Measurements from ENCODE around the gene PLS1. TPM values are rescaled to one million over a fixed set of nuclear protein-coding genes. Genes with fewer than 3 reads are reported as not detected.

The PLS1 gene
- total RNA-seq, 1 experiment from 2014 or later, result 38.8 TPM

GRCh38 chr3:142601713-142602112, 5.5 kb downstream of the PLS1 start:
- Histone ChIP-seq H3K9ac (ENCODE audit: low read length) (no peak overlapping the region), H4K20me1 (ENCODE audit: insufficient read depth) (no peaks in the 10 kb centered on the region), H3K4me2 (ENCODE audit: low read length) (no peak overlapping the region), H3K4me1 (ENCODE audit: control insufficient read depth in 1 of 2, insufficient read depth in 2 of 2, low read length in 2 of 2) (peaks cover 11 to 17% of the 10 kb centered on the region in 2 experiments; a peak in 3 of 4 replicates), H3K27ac (ENCODE audit: low read depth, low read length) (no peak overlapping the region), H3K9me3 (ENCODE audit: control insufficient read depth in 1 of 2, insufficient read depth in 1 of 2, low read depth in 1 of 2, low read length in 2 of 2) (no peaks in the 10 kb centered on the region), H3K27me3 (ENCODE audit: insufficient read depth, low read length) (no peaks in the 10 kb centered on the region), H3K36me3 (ENCODE audit: control insufficient read depth in 1 of 2, insufficient read depth in 2 of 2, low read length in 2 of 2) (no peaks in the 10 kb centered on the region), H3K79me2 (ENCODE audit: insufficient read depth, low read length) (peaks cover 19% of the 10 kb centered on the region; the same call in 1 of the 2 replicates), H3K4me3 (replicated peaks in 1 of 2; ENCODE audit: low read depth in 1 of 2, low read length in 2 of 2) (no peak overlapping the region), H3K9me2 (ENCODE audit: insufficient read depth) (no peaks in the 10 kb centered on the region), H2AFZ (ENCODE audit: low read depth, low read length, poor library complexity, severe bottlenecking) (no peak overlapping the region)
- ATAC-seq, result no peak
- intact Hi-C loops (cut with micrococcal nuclease), result no loop called here
- no peak for DNase-seq (ENCODE audit: low read depth, low spot score)
- ChIA-PET POLR2A (no interaction called here), CTCF (no interaction called here), RAD21 (ENCODE audit: low non-redundant PET in 1 of 2, low total read pairs in 2 of 2, uncharacterized antibody in 2 of 2, unreplicated experiment in 2 of 2) (no interaction called here)
- BruUV-seq (replicated peaks), result no TSS peak
- TF ChIP-seq TCF7L2 (IDR thresholded peaks at IDR 0.05; ENCODE audit: borderline replicate concordance, extremely low read depth, insufficient read depth, insufficient read length) (no peak), RAD21 (IDR thresholded peaks at IDR 0.05; ENCODE audit: low read depth) (no peak), YY1 (IDR thresholded peaks at IDR 0.05; ENCODE audit: extremely low read depth, insufficient replicate concordance, low read depth, low read length) (no peak), CEBPB (IDR thresholded peaks at IDR 0.05; ENCODE audit: low read depth) (no peak), SP1 (IDR thresholded peaks at IDR 0.05; ENCODE audit: low read depth) (no peak), EZH2 (IDR thresholded peaks at IDR 0.05) (no peak), ZNF274 (IDR thresholded peaks at IDR 0.05; ENCODE audit: low read depth, low read length) (no peak), ZFX (IDR thresholded peaks at IDR 0.05) (no peak), CBX3 (IDR thresholded peaks at IDR 0.05; ENCODE audit: low read depth) (no peak), JUND (IDR thresholded peaks at IDR 0.05) (no peak), ELF1 (IDR thresholded peaks at IDR 0.05; ENCODE audit: borderline replicate concordance, low read depth) (no peak), EZH2phosphoT487 (IDR thresholded peaks at IDR 0.05; ENCODE audit: borderline replicate concordance) (no peak)

Measured in HCT116 (cell line).